Stimulated activated CD8-positive, alpha-beta memory T cell treated with anti-CD3 and anti-CD28 coated beads, Interleukin-4, amount 100 ng/mL, for 24 hours (primary cell): ENCODE measurements around the gene CCDC50.

Experiments used
- DNase-seq: peaks from one replicate; pipeline ENCODE4 v3.0.0-alpha.2; 2020; ENCODE audit warnings: low read depth

Gene CCDC50

DNA sequence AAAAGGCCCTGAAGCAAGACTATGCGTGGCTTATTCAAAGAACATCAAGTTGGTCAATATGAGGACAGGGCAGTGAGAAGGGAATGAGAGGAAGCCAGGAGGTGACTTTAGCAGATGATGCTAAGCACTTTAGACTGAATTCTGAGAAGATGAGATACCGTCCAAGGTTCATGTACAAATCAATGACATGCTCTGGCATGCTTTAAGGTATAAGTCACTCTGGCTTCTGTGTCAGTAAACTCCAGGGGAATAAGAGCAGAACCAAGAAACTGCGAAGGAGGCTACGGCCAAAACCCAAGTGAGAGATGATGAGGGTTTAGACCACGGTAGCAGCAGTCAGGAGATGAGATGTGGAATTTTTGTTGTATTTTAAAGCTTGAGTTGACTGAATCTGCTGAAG lies 8.9 kb upstream of the CCDC50 start:
- DNase-seq: no peak

DNA sequence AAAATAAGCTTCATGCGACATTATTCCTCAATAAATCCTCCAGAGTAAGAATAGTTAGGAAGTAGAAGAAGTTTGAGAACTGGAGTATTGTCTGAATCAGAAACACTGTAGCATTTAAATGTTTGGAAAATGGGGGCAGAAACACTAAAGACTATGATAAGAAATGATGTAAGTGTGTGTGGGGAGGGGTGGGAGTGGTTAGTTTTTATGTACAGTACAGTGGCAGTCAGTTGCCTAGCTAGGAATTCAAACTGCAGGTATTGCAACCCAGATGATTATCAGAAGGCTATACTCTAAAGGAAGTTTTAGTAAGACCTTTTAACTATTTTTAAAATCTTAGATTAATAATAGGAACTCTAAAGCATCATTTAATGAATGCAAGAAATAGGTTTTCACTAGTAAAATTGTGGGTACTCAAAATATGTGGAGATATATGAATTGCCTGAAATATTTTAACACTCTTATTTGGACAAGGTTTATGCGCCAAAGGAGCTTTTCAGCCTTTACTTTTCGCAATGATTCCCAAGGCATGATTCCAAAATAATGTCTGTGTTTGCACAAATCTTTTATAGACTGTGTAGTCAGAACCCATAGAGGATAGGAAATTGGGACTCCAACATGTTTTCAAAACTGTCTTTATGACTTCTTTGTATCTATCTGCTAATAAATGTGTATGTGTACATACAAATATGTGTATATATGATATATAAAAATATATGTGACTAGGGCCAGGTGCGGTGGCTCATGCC lies 8.0 kb upstream of the CCDC50 start:
- DNase-seq: no peak

DNA sequence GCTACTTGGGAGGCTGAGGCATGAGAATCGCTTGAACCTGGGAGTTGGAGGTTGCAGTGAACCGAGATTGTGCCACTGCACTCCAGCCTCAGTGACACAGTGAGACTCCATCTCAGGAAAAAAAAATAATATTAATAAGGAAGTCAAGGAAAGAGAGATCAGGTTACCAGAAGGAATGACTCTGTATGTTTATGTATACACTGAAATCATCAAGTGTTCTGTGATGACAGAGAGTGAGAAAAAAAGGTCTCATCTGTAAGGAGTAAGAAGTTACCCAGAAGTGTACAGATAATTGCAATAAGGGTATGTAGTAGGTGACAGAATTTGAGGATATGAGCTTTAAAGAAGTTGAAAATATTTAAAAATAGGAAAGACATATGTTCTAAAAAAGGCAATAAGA lies 4.3 kb upstream of the CCDC50 start:
- no peak for DNase-seq

DNA sequence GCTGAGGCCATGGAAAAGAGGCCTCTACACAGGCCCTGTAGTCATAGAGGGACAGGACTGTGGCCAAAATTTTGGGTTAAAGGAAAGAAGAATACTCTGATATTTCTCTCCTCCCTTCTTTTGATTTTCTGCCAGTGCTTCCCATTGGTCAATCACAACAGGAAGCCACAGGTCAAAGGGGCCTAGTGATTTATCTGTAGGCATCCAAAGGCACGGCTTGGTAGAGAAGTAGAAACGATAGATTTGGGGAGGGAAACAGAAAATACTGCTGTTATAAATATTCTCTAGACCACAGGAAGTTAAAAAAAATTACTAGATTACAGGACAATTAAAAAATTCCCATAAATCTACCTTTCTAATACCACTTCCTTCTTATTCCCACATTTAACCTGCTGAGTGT lies 1.7 kb upstream of the CCDC50 start:
- DNase-seq: no peak

DNA sequence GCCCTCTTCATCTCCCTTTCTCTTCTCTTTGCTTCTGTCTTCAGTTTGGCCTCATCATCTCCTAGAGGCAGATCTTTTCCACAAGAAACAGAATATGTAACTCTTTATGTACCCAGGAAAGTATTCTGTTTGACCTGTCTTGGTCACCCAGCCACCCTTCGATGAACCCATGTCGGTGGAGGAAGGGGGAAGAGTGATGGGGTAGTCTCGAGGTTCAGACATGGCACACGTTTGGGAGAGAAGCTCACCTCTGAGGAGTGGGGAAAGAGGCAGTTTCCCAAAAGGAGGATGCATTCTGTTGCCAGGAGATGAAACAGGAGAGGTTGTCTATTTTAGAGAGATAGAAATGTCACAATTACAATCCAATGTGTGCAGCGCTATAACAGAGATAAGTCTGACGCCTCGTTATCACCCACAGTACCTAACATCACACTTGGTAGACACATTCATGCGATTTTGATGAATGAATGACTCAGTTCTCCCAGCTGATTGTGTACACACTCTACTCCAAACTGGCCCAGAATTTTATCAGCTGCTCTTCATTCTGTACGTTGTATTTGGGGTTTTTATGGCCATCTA lies 722 bp upstream of the CCDC50 start:
- DNase-seq: no peak

DNA sequence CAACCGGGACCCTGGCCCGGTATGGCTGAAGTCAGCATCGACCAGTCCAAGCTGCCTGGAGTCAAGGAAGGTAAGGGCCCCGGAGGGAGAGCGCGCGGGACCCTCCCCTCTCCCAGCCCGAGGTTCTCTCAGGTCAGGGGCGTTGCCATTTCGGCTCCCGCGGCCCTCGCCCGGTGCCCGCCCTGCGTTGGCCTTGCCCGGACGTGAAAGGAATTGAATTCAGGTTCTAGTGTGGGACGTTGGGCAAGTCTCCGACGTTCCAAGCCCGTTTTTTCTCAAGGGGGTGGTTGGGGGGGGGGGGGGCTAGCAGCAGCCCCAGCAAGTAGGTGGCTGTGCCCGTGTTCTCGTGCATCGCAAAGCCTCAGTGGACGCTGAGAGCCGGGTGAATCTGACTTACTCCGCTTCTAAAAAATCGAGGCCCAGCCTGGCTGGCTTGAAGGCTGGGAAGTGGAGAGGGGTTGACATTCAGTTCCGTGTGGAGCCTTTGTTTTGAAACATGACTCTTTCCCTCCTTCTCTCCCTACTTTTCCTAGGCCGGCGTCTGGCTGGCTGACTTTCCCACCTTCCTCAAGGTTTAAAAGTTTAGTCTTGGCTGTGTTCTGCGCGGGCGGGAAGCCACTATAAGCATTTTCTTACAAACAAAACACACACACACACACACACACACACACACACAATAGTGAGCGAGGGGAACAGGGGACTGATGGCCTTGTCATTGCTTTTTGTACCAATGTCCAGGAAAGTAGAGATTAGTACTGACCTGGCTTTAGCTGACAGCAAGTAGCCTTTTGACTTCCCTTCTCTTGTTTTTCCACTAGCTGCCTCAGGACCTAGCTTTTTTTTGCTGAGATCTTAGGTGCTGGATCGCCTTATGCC lies 698 bp downstream of the CCDC50 start, which contains the start of gene UTS2B:
TSS of gene UTS2B (minus strand) at position 873 of the 876 bp plus-strand sequence. CDS start 48,337 bp downstream, outside the sequence.
- DNase-seq: no peak

DNA sequence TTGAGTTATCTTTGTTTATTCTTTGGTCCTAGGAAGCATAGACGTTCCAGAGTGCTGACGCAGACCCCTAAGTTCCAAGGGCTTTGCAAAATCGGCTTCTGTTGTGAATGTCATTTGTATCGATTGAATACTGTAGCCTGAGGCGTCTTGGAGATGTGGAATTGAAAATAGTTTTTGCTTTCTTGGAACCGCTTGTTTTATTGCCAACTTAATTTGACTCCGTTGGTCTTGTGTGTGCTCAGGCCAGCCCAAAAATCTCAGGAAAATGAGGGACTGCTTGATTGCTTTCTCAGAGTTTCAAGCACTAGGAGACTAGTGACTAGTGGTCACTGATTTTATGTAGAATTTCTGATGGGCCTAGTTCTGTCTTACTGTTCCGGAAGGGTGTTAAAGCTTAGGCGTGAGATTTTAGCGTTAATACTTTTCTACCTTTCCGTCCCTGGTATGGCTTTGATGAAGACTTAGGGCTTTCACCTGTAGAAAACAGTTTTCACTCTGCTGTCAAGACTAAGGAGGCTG lies 1.4 kb downstream of the CCDC50 start:
- DNase-seq: no peak

DNA sequence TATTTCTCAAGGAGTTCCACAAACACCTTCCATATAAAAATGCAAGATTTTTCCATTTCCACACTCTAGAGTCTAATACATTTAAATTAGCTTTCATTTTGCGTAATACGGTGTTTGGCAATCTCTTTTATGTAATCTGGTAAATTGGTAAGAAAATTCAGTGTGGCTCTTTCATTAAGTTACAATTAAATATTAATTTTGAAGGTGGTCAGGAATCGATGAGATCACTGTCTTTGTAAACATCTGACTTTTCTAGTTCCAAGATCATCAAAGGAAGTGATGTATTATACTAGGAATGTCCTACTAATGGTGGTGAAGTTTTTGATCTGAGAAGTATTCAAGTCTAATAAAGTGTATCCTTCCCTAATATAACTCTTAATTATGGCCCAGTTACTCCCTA lies 2.2 kb downstream of the CCDC50 start:
- DNase-seq: no peak

DNA sequence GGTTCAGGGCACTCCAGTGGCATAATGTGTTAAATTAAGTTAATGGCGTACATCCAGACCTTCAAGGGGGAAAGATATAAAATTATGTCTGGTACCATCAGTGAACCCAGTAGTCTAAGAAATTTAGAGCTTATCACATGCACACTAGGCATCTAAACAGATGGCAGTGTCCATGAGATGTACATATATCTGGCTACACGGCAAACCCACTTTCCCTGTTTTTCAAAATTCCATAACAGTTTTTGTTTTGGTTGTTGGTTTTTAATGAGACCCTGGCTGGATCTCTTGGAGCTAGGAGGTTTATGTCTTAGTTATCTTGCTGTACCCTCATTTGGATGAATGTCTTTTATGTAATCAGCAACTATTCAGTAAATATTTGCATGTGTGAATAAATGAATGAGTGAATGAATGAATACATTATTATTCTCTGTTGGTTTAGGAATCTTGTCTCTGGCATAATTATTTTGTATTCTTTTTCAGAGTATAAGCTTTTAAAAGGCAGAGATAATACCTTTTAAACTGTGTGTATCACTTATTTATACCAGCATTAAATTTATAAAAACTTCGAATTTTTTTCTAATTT lies 4.2 kb downstream of the CCDC50 start:
- DNase-seq: no peak

DNA sequence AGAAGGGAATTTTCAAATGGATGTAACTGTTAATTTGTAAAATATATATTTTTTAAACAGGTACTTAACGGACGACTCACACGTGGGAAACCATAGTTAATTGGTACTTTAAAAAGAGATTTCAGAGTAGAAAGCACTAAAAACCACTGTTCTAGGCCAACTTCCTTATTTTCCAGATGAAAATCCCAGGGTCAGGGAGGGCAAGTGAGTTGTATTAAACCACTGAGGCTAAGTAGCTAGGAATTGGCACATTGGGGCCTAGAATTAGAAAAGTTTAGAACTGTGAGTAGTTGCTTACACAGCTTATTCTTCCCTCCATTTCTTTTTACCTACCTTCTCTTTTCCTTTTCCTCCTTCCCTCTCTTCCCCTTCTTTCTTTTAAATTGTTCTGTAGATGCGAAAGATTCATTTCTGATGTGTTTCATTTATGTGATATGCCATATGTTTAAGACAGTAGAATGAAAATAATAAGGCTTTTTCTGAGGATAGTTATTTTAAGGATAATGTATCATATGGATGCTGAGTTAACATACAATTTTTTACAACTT lies 5.2 kb downstream of the CCDC50 start:
- no peak for DNase-seq

DNA sequence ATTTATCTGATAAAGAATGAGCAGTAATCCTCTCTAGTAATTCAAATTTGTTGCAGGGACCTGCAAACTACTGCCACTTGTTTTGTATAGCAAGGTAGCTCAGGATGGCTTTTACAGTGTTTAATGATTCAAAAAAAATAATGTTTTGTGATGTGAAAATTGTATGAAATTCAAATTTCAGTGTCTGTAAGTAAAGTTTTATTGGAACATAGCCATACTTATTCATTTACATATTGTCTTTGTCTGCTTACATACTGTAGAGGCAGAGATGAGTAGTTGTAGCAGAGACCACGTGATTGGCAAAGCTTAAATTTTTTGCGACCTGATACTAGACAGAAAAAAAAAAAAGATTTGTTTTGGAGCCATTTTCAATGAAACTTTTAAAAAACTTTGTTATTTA lies 7.6 kb downstream of the CCDC50 start:
- DNase-seq: no peak

DNA sequence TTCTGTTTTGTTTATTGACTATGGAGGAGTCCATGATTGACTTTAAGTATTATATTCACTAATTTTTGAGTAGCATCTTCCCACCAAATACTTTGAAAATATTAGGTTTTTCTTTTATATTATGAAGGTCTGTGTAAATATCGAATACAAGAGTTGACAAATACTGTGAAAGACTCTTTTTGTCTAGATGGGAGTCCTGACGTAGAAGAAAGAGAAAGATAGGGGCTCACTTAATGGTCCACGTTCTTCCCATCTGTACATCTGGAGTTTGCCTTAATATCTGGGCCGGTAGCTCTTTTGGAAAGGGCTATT lies 8.9 kb downstream of the CCDC50 start:
- DNase-seq: no peak

DNA sequence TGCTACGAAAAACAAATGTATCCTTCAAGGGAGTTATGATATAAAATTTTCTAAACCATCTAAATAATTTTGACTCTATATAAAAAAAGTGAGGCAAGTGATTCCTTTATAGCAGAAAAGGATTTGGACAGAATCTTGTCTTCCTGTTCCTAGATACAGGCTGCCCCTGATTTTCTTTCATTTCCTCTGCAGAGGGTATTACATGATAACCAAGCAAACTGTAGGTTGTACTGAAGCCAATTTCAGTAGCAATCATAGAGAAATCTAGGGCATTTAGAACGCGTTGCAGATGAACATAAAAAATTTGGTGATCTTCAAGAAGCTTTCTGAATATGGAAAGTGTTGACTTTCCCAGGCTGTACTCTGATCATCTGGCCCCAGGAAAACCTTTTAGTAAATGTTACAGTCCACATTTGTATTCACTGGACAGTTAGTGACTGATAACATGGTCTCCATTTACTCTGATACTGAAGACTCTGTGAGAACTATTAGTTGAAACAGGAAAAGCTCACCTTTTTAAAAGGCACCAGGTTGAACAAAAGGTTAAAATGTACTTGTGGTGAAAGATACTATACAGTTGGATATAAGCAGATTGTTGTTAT lies 10.2 kb downstream of the CCDC50 start:
- no peak for DNase-seq

DNA sequence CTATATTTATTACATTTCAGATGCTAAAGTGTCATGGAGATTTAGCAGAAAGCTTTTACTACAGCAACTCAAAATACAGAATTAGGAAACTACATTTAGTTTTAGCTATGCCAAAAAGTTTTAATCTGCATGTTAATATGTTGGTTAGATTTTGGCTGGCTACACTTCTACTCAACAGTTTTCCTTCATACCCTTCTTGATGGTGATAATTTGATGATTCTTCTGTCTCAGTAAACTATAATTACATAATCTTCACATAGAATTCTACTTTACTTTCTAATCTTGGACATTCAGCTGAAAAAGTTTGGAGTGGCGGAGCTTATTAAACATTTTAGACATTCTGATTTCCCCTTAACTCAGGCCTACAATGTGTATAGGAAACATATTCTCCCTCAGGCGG lies 11.2 kb downstream of the CCDC50 start:
- DNase-seq: no peak

DNA sequence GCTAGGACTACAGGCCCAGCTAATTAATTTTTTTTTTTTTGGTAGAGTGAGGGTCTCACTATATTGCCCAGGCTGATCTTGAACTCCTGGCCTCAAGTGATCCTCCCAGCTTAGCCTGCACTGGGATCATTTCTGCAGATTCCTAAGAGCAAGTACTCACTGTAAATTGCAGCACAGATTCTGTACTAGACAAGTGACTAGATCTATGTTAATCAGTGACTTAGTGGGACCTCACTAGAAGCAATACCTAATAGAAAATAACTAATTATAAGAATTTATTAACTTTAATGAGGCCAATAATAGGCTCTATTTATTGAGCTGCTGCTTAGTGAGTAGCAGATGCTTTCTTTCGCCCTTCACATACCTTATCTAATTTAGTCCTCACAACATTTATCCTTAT lies 11.8 kb downstream of the CCDC50 start:
- DNase-seq: no peak

DNA sequence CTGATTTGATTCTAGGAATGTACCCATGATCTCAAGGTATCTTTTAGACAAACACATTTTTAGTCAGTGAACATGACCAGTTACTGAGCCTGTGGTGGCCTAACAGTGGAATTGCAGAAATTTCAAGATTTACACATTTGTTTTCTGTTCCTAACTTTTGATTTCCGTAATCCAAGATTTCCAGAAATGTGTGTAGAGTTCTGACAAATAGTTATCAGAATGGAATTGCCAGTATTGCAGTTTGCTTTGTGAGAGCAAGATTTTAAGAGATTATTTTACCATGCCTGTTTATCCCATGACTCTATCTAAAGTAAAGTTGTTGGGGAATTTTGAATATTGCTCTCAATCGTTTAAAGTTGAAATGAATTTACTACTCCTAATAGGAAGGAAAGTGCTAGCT lies 12.8 kb downstream of the CCDC50 start:
- no peak for DNase-seq

DNA sequence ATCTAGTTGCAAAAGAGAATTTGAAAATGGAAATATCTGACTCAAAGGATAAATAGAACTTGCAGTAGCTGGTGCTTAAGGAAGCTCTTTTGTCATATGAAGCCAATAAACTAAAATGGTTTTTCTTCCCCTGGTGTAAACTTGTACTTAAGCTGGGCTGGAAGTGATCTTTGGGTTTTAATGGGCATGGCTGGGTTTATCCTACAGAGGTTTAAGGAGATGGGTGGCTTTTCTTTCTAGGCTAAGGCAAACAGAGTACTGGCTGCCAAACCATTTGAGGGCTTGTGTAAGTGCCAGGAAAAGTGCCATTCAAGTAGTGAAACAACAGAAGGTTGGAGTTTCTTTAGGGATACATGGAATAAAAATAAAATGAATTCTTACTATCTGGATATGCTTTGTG lies 13.2 kb downstream of the CCDC50 start:
- DNase-seq: no peak

DNA sequence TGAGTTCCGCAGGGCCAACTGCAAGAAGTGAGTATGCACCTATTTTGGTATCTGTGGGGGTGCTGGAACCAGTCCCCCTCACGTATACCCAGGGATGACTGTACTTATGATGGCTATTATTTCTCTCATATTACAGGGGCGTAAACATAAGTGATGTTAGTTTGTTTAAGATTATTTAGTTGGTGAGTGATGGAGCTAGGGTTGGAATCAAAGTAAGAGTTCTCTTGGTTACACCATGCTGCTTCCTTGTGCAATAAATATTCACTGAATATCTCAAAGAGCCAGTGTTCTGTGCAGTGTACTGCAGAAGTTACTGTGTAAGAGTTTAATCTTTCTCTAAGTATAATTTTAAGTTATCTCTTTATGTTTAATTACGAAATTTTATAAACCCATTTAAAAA lies 13.9 kb downstream of the CCDC50 start:
- DNase-seq: no peak

DNA sequence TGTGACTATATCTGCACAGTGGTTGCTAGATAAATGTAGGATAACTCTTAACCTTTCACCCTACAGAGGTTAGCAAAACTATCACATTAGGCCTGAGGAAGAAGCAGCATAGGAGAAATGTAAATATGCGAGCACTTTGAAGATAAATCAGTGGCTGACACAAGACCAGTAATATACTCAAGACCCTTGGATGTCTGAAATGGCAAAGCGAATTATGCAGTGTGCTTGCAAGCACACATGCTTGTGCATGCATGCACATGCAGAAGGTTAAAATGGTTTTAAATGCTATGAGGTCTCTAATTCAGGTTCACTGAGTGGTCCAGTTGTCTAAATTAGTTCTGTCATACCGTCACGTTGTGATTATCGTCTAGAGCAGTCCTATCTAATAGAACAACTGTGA lies 14.7 kb downstream of the CCDC50 start:
- no peak for DNase-seq

DNA sequence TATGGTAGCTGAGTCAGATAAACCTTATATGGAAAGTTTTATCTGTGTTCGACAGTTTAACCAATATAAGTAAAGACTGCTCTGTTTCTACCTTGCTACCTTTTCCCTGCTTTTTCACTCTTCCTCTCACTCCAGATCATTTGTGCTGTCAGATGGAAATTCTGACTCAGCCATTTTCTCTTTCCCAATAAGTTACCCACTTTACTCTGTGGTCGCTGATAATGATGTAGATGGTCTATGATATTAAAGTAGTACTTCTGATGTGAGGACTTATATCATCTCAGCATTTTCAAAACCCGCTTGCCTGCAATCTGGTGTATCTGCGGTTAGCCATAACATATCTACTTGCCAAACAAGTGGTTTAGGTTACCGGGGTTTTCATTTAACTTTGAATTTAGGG lies 16.1 kb downstream of the CCDC50 start:
- DNase-seq: no peak

DNA sequence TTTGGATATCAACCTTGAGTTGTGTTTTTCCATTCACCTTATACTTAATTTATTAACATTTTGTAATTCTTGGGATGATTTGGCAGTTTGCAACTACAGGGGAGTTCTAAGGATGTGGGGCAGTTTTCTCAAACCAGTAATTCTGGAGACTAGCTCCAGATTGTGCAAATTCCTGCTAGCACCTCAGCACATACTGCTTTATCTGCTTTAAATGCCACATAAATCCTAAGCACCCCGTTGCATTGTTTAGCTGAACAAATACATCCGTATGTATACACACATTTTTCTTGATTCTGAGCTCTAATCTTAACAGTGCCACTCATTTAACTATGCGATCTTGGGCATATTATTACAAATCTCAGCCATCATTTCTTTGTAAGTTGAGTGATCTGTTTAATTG lies 18.0 kb downstream of the CCDC50 start:
- no peak for DNase-seq

DNA sequence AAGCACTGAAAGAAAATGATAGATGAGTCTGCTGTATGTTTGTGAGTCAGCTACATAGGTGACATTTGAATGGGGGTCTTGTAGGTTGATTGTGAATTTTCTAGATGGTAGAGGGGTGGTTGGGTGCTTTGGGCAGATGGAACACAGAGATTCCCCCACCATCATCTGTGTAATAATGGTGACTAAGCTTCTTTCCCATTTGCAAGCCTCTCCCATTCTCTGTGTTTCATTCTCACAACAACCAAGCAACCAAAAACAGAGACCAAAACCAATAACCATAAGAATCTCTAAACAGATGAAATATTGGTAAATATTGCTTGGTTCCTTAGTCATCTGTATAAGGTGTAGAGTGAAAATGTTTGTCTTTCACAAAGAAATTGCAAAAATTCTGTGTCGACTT lies 18.9 kb downstream of the CCDC50 start:
- no peak for DNase-seq
